RWPE1 (cell line): ENCODE data around the gene RFX4.

ENCODE experiments used
- CTCF ChIA-PET: fragments of 350-600 bp; sonication (Branson Sonifier 250); formaldehyde crosslinking; extraction: SDS; loops from one replicate; lab custom pipeline; 2021; lab: Yijun Ruan, JAX
- POLR2A ChIA-PET: fragments of 400-600 bp; formaldehyde crosslinking; extraction: SDS; loops from one replicate; lab custom pipeline; 2020; ENCODE audit warnings: antibody characterized with exemption; ENCODE audit not compliant: low non-redundant PET; lab: Yijun Ruan, JAX
- DNase-seq: peaks from one replicate; pipeline ENCODE4 v3.0.0; 2012; ENCODE audit warnings: low spot score
- H3K27ac ChIP-seq: fragments of 450-650 bp; 2 replicates; pipeline ENCODE4 v1.5.1; 2017
- TF ChIP-seq, protein P1 (sequence below): fragments of 450-650 bp; conservative IDR thresholded peaks from 2 replicates; pipeline ENCODE4 v1.5.1; 2017; ENCODE audit warnings: low read depth, mild to moderate bottlenecking

The RFX4 gene

DNA sequence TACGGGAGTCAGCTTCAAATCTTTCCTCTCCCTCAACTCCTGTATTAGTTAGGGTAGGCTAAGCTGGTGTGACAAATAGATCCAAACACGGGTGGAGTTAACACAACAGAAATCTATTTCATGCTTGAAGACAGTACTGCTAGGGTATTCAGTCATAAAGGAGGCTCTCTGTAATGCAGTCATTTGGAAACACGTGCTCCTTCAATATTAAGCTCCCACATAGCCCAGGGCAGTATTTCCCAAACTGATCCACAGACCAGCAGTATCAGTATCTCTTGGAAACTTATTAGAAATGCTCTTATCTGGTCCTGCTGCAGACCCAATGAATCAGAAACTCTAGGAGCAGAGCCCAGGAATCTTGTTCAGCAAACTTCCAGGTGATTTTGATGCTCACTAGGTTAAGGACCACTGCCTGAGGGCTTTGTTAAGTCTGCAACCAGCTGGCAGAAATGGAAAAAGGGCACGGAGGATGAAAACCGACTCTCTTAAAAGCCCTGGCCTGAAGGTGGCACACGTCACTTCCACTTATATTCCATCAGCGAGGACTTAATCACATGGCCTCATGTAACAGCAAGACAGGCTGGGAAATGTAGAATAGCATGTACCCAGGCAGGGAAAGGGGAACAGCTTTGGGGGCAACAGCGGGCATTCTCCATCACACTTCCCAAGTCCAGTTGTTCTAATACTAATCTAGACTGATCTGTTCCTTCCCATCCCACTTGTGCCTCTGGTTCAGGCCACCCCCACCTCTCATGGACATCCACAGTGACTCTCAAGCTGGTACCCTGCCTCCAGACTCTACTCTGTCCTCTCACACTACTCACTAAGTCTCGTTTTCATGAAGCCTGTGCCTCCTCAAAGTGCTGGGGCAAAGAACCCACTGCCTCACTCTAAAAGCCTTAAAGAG is 153.5 kb downstream of the RFX4 start:
- ChIA-PET CTCF (interaction anchor here (0.6 kb wide), 1 partner anchor 395 kb away, joined by 3 read pairs; no protein-coding TSS in a partner anchor), POLR2A (interaction anchor here (0.6 kb wide), 1 partner anchor 238 kb away, joined by 4 read pairs; no protein-coding TSS in a partner anchor)
- DNase-seq = no peak
- TF ChIP-seq, protein P1, sequence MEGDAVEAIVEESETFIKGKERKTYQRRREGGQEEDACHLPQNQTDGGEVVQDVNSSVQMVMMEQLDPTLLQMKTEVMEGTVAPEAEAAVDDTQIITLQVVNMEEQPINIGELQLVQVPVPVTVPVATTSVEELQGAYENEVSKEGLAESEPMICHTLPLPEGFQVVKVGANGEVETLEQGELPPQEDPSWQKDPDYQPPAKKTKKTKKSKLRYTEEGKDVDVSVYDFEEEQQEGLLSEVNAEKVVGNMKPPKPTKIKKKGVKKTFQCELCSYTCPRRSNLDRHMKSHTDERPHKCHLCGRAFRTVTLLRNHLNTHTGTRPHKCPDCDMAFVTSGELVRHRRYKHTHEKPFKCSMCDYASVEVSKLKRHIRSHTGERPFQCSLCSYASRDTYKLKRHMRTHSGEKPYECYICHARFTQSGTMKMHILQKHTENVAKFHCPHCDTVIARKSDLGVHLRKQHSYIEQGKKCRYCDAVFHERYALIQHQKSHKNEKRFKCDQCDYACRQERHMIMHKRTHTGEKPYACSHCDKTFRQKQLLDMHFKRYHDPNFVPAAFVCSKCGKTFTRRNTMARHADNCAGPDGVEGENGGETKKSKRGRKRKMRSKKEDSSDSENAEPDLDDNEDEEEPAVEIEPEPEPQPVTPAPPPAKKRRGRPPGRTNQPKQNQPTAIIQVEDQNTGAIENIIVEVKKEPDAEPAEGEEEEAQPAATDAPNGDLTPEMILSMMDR = no peak
- H3K27ac ChIP-seq = no peak overlapping the region

DNA sequence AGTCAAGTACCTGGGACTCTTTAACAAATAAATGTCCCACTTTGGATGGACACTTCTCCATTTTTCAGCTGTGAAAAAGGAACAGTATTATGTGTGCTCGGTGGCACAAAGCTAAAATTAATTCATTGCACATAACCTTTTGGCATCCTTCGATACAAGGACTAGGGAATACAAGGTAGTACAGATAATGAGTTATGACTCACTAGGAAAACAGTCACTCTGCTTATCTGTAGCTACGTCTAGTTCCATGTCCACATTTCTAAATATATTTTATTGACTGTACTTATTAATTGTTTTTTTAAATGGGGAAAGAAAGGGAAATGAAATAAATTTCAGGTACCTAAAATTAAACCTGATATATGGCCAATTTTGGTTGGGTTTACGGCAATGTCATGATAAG is 156.5 kb downstream of the RFX4 start:
- ChIA-PET CTCF (no interaction called here), POLR2A (no interaction called here)
- TF ChIP-seq, protein P1 = no peak
- no peak overlapping the region for H3K27ac ChIP-seq
- DNase-seq = no peak

DNA sequence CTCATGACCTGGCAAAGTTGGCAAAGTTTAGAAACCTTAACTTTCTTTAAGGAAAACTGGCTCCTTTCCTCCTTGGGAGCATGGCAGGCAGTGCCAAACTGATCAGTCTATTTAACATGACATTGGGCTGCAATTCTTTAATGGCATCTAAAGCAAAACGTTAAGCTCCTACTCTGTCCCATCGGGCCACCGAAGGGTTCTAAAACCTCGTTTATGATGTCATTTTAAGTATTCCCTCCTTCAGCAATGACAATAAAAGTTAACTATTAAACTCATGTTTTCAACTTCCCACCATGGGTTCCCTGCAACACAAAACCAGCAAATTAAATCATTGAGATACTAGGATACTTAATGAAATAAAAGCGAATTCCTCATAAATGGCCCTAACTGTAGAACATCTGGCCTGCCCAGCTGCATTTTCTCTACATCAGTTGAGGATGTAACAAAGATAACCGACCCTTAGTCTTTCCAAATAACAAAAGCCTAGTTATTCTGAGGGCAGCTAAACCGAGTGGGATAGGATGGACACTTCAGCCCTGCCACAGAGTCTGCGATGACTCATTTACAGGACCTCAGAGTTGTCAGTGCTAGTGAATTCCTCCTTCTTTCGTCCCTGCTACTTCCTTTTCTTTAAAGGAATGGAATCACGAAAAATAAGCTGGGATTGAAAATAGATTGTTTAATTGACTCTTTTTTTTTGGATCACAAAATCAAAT is 157.2 kb downstream of the RFX4 start:
- ChIA-PET POLR2A (no interaction called here), CTCF (interaction anchor here (0.6 to 0.7 kb wide), 2 partner anchors 50 to 1945 kb away, joined by 3 read pairs; no protein-coding TSS in a partner anchor)
- no peak overlapping the region for H3K27ac ChIP-seq
- TF ChIP-seq, protein P1 = no peak
- no peak for DNase-seq

DNA sequence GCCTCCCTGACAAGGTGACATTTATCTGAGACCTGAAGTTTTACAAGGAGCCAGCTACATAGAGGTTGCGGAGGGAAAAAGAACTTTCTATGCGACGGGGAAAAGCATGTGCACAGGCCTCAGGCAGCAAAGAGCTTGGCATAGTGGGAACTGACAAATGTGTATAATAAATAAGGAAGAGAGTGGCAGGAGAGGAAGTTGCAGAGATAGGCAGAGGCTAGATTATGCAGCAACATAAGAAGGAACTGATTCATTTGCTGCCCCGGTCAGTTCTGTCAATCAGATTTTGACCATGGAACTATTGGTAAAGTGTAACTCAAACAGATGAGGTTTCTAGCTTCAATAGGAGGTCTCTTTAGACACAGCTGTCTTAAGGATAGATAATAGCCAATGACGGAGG is 158.0 kb downstream of the RFX4 start:
- ChIA-PET CTCF (interaction anchor here (0.7 kb wide), 2 partner anchors 154 to 1946 kb away, joined by 3 to 5 read pairs; no protein-coding TSS in a partner anchor), POLR2A (no interaction called here)
- no peak for DNase-seq

DNA sequence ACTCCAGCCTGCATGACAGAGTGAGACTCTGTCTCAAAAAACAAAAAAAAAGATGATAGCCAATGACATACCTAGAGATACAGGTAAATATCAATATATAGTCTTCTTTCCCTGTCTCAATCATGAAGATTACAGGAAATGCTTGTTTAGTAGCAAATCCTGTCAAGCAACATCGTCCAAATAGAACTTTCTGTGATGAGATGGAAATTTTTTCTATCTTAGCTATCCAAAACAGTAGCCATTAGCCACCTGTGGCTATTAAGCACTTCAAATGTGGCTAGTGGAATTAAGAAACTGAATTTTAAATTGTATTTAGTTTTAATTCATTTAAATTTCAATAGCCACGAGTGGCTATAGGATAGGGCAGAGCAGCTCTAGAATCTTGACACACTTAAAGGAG is 158.4 kb downstream of the RFX4 start:
- TF ChIP-seq, protein P1 = no peak
- ChIA-PET CTCF (interaction anchor here (0.7 kb wide), 1 partner anchor 153 kb away, joined by 5 read pairs; no protein-coding TSS in a partner anchor), POLR2A (no interaction called here)
- no peak overlapping the region for H3K27ac ChIP-seq
- no peak for DNase-seq

More for the DNA sequence above, 158.0 kb downstream of the RFX4 start:
- H3K27ac ChIP-seq = no peak overlapping the region
- TF ChIP-seq, protein P1 = no peak
